RCC 7860 (cell line): ENCODE results near the gene METTL26.
A peak's percentile ranks its signal among the peaks of the same experiment; 100 is the strongest.

Source experiments
- DNase-seq: peaks from one replicate; pipeline ENCODE4 v3.0.0-alpha.2; 2015; ENCODE audit warnings: low spot score
- FAIRE-seq: peaks from 2 replicates; lab custom pipeline; 2012; peaks lifted over from hg19 to GRCh38; lab: Jason Lieb, UNC

The METTL26 gene

GRCh38 chr16:586645-587590 is 49.2 kb downstream of the METTL26 start:
- FAIRE-seq (no peak), DNase-seq (no peak)

- no peak for DNase-seq
- FAIRE-seq: no peak
These were observed 50.0 kb downstream of the METTL26 start for GRCh38 chr16:586047-586644.

- FAIRE-seq (no peak), DNase-seq (peak; percentile 5)
These were observed 50.8 kb downstream of the METTL26 start for GRCh38 chr16:585351-585750.
